Fibroblast of lung (primary cell): ENCODE results near the gene PILRA. TPM values are rescaled to one million over a fixed set of nuclear protein-coding genes. Genes with fewer than 3 reads are reported as not detected.

Experiments
- DNase-seq, 2 donors: peaks; one replicate each; pipeline versions ENCODE4 v3.0.0 to v3.0.0-alpha.2; 2010; ENCODE audit warnings: low read depth in 2 of 2
- H2AFZ ChIP-seq: 2 replicates; pipeline ENCODE4 v1.5.1; 2012; ENCODE audit warnings: low read length, control low read depth, inconsistent platforms
- H3K27ac ChIP-seq: 2 replicates; pipeline ENCODE4 v1.5.1; 2011; ENCODE audit warnings: low read length, control low read depth; ENCODE audit not compliant: insufficient read depth
- H3K27me3 ChIP-seq: 2 replicates; pipeline ENCODE4 v1.5.1; 2011; ENCODE audit warnings: mild to moderate bottlenecking, low read length; ENCODE audit not compliant: control insufficient read depth, insufficient read depth
- H3K36me3 ChIP-seq: 2 replicates; pipeline ENCODE4 v1.5.1; 2011; ENCODE audit warnings: low read length; ENCODE audit not compliant: control insufficient read depth, insufficient read depth
- H3K4me1 ChIP-seq: 2 replicates; pipeline ENCODE4 v1.5.1; 2011; ENCODE audit warnings: low read length; ENCODE audit not compliant: control insufficient read depth, insufficient read depth; ENCODE audit errors: extremely low read depth
- H3K4me2 ChIP-seq: 2 replicates; pipeline ENCODE4 v1.5.1; 2011; ENCODE audit warnings: low read length, control low read depth; ENCODE audit not compliant: insufficient read depth; ENCODE audit errors: extremely low read depth
- H3K4me3 ChIP-seq, 4 experiments: fragments of 200-600 bp in 1 of 4; sonication (generic) in 1 of 4; replicated peaks in 1 of 4; 2 replicates each; pipeline ENCODE4 v1.5.1; 2011 to 2016; ENCODE audit warnings: low read length in 4 of 4, low read depth in 3 of 4, mild to moderate bottlenecking in 3 of 4, control low read depth in 2 of 4, inconsistent platforms in 1 of 4, mixed read lengths in 1 of 4; ENCODE audit not compliant: insufficient read depth in 1 of 4; ENCODE audit errors: control extremely low read depth in 1 of 4
- H3K79me2 ChIP-seq: 2 replicates; pipeline ENCODE4 v1.5.1; 2012; ENCODE audit warnings: mild to moderate bottlenecking, low read length, inconsistent platforms; ENCODE audit not compliant: control insufficient read depth, insufficient read depth
- H3K9ac ChIP-seq: 2 replicates; pipeline ENCODE4 v1.5.1; 2011; ENCODE audit warnings: mild to moderate bottlenecking, low read length, control low read depth; ENCODE audit not compliant: insufficient read depth
- H3K9me3 ChIP-seq: 2 replicates; pipeline ENCODE4 v1.5.1; 2012; ENCODE audit warnings: low read depth, low read length; ENCODE audit not compliant: control insufficient read depth, insufficient read depth
- H4K20me1 ChIP-seq: 2 replicates; pipeline ENCODE4 v1.5.1; 2011; ENCODE audit warnings: low read length; ENCODE audit not compliant: control insufficient read depth, insufficient read depth; ENCODE audit errors: extremely low read depth
- CTCF ChIP-seq, 2 donors: IDR thresholded peaks in 1 of 2; conservative IDR thresholded peaks in 1 of 2; 1 replicate in 1 of 2; 2 replicates in 1 of 2; pipeline ENCODE4 v1.5.1; 2011 to 2012; ENCODE audit warnings: low read length in 2 of 2, control low read depth in 1 of 2, inconsistent platforms in 1 of 2, low read depth in 1 of 2, mild to moderate bottlenecking in 1 of 2
- EZH2 ChIP-seq: IDR thresholded peaks from 2 replicates; pipeline ENCODE4 v1.5.1; 2012; ENCODE audit warnings: low read length, control low read depth, mild to moderate bottlenecking; ENCODE audit errors: missing control alignments
- polyA plus RNA-seq, 2 donors: library from polyadenylated mRNA; depleted of rRNA in 1 of 2; stranded (reverse) in 1 of 2; unstranded in 1 of 2; fragments of >200 nt; gene quantifications; 2 replicates each; pipeline ENCODE4 v1.2.1, GENCODE V29; 2011 to 2012; ENCODE audit warnings: missing spikeins in 1 of 2
- total RNA-seq: library from RNA; depleted of rRNA; stranded (reverse); fragments of >200 nt; gene quantifications from 2 replicates; pipeline ENCODE4 v1.2.1, GENCODE V29; 2014

PILRA gene
- total and polyA plus RNA-seq, 2 donors (not counting 1 experiment from before 2014, with no cell fraction given): 0.15 to 0.33 TPM

GRCh38 chr7:100352984-100353684 lies 20.2 kb upstream of the PILRA start:
- Histone ChIP-seq H3K4me1 (no peaks in the 10 kb centered on the region), H2AFZ (no peak overlapping the region), H3K9ac (no peak overlapping the region), H3K36me3 (peaks cover 25% of the 10 kb centered on the region), H3K27me3 (no peaks in the 10 kb centered on the region), H3K9me3 (no peaks in the 10 kb centered on the region), H3K79me2 (no peaks in the 10 kb centered on the region), H3K4me3 (no peak overlapping the region), H3K4me2 (no peak overlapping the region), H4K20me1 (no peaks in the 10 kb centered on the region), H3K27ac (no peak overlapping the region)
- DNase-seq: no peak
- TF ChIP-seq CTCF (conservative IDR thresholded peaks at IDR 0.05 in 1 of 2, IDR thresholded peaks at IDR 0.05 in 1 of 2; ENCODE audit: low read depth in 1 of 2, low read length in 2 of 2) (no peak), EZH2 (no peak)

DNA sequence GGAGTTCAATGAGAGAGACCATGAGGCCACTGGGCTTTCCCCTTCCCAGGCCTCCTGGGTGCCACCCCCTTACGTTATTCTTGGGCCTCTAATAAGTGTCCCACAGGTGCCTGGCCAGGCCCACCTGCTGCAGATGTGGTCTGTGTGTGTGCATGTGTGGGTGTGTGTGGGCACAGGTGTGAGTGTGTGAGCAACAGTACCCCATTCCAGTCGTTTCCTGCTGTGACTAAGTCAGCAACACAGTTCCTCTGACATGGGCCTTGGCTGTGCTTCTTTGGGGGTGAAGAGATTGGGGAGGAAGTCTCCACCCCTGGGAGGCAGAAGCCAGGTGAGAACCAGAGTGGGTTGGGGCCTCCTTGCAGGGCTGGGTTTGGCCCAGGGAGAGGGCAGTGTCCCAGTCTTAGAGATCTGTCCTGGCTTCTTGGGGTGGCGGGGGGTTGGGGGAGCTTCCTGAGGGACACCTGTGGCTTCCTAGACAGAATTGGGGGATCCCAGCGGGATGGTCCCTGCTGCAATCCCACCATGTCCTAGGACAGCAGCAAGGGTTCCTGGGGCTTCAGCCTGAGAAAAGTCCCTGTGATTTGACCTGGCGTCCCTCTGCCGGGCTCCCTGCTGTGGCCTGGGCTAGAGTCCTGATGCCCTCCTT lies 19.5 kb upstream of the PILRA start:
- Histone ChIP-seq H3K4me3 (no peak overlapping the region), H2AFZ (no peak overlapping the region), H3K4me1 (no peaks in the 10 kb centered on the region), H3K9ac (no peak overlapping the region), H3K9me3 (no peaks in the 10 kb centered on the region), H3K79me2 (no peaks in the 10 kb centered on the region), H3K27me3 (no peaks in the 10 kb centered on the region), H3K4me2 (no peak overlapping the region), H4K20me1 (no peaks in the 10 kb centered on the region), H3K27ac (no peak overlapping the region), H3K36me3 (peaks cover 25% of the 10 kb centered on the region)
- DNase-seq: no peak
- TF ChIP-seq EZH2 (no peak), CTCF (conservative IDR thresholded peaks at IDR 0.05 in 1 of 2, IDR thresholded peaks at IDR 0.05 in 1 of 2; ENCODE audit: low read depth in 1 of 2, low read length in 2 of 2) (no peak)

- Histone ChIP-seq H3K27ac (no peak overlapping the region), H4K20me1 (no peaks in the 10 kb centered on the region), H3K4me2 (no peak overlapping the region), H2AFZ (no peak overlapping the region), H3K27me3 (no peaks in the 10 kb centered on the region), H3K4me1 (no peaks in the 10 kb centered on the region), H3K4me3 (no peak overlapping the region), H3K36me3 (peaks cover 27% of the 10 kb centered on the region), H3K9ac (no peak overlapping the region), H3K79me2 (no peaks in the 10 kb centered on the region), H3K9me3 (no peaks in the 10 kb centered on the region)
- no peak for DNase-seq
- no peak for TF ChIP-seq EZH2
- no peak for TF ChIP-seq CTCF (conservative IDR thresholded peaks at IDR 0.05 in 1 of 2, IDR thresholded peaks at IDR 0.05 in 1 of 2; ENCODE audit: low read depth in 1 of 2, low read length in 2 of 2)
Measured at GRCh38 chr7:100356416-100357068, 16.7 kb upstream of the PILRA start.
